ENCODE data around the gene SCUBE2.

- TF ChIP-seq EZH2 (IDR thresholded peaks at IDR 0.05; ENCODE audit: borderline replicate concordance, low read length) (no peak), CTCF (conservative IDR thresholded peaks at IDR 0.05 in 1 of 2, IDR thresholded peaks at IDR 0.05 in 1 of 2; ENCODE audit: extremely low read depth in 1 of 2, insufficient read depth in 1 of 2, low read depth in 1 of 2, low read length in 2 of 2) (no peak)
Measured at GRCh38 chr11:9099617-9100016, 8.2 kb upstream of the SCUBE2 start.

Measured in mammary epithelial cell (primary cell).